Activated T-cell treated with anti-CD3 and anti-CD28 coated beads, Interleukin-2, amount 50 U/mL, for 72 hours (primary cell): ENCODE measurements around the gene IL36A. TPM values are rescaled to one million over a fixed set of nuclear protein-coding genes. Genes with fewer than 3 reads are reported as not detected.

Experiments used
- total RNA-seq, 2 donors: library from RNA; stranded (reverse); gene quantifications; one replicate each; pipeline ENCODE4 v1.2.3, GENCODE V29; 2022

IL36A gene
- total RNA-seq, 2 donors from 2014 or later = 0.84 TPM; not detected in 1

Other genes with a start within 250 kb of the IL36A start
- 10 to 100 TPM; 45.5 to 47.7 TPM for gene CKAP2L, start 240.8 kb upstream of the IL36A start, total RNA-seq
- gene IL1A, start 221.0 kb upstream of the IL36A start, total RNA-seq = 1 to 10 TPM; 1.4 to 6.6 TPM
- gene IL1B, start 168.7 kb upstream of the IL36A start, total RNA-seq = under 1 TPM in 1 of 2 donors, not detected in 1; 0.14 TPM
- gene IL37, start 94.3 kb upstream of the IL36A start, total RNA-seq = not detected
- gene IL36G, start 27.5 kb upstream of the IL36A start, total RNA-seq = not detected
- not detected for gene IL36B, start 47.4 kb downstream of the IL36A start, total RNA-seq
- not detected for gene IL36RN, start 53.7 kb downstream of the IL36A start, total RNA-seq
- not detected for gene IL1F10, start 62.5 kb downstream of the IL36A start, total RNA-seq
- gene IL1RN, start 122.1 kb downstream of the IL36A start, total RNA-seq = 10 to 100 TPM; 18.5 to 44.3 TPM
- 100 to 1,000 TPM; 174 to 200 TPM for gene PSD4, start 168.5 kb downstream of the IL36A start, total RNA-seq